IMR-90 (cell line): ENCODE data around the gene DDX60. TPM values are rescaled to one million over a fixed set of nuclear protein-coding genes. Genes with fewer than 3 reads are reported as not detected.

Source experiments
- ATAC-seq: fragments of 200-7000 bp; cut with Tn5 transposase; 2 replicates; pipeline ENCODE4 v1.9.1; 2020; ENCODE audit warnings: low read depth, mild to moderate bottlenecking, moderate library complexity
- BruUV-seq: library from RNA; stranded (reverse); fragments of 400-500 nt; replicated peaks from 2 replicates; lab custom pipeline; 2021; lab: Mats Ljungman, UMichigan
- CTCF ChIA-PET: fragments of 300-600 bp; formaldehyde crosslinking; extraction: SDS; loops from one replicate; lab custom pipeline; 2021; ENCODE audit warnings: antibody characterized with exemption; lab: Yijun Ruan, JAX
- POLR2A ChIA-PET: fragments of 300-600 bp; sonication (Branson Sonifier 250); formaldehyde crosslinking; loops from one replicate; lab custom pipeline; 2022; ENCODE audit warnings: antibody characterized with exemption; ENCODE audit not compliant: unreplicated experiment; lab: Charles Lee
- DNase-seq: peaks from one replicate; pipeline ENCODE4 v3.0.0; 2013
- H2AFZ ChIP-seq: replicated peaks from 2 replicates; pipeline ENCODE3; 2013; ENCODE audit warnings: low read length, mild to moderate bottlenecking; ENCODE audit not compliant: poor library complexity
- H2AK5ac ChIP-seq: 2 replicates; pipeline ENCODE4 v1.6.1; 2013; ENCODE audit warnings: low read depth, low read length, inconsistent platforms
- H2AK9ac ChIP-seq: replicated peaks from 2 replicates; pipeline ENCODE3; 2013; ENCODE audit warnings: mild to moderate bottlenecking, low read depth, low read length, moderate library complexity; ENCODE audit not compliant: poor library complexity
- H2BK120ac ChIP-seq: 2 replicates; pipeline ENCODE4 v1.6.1; 2013; ENCODE audit warnings: low read depth, low read length, inconsistent platforms
- H2BK15ac ChIP-seq: 3 replicates; pipeline ENCODE4 v1.6.1; 2013; ENCODE audit warnings: low read depth, low read length, inconsistent platforms
- H2BK20ac ChIP-seq: 2 replicates; pipeline ENCODE4 v1.6.1; 2013; ENCODE audit warnings: low read depth, mild to moderate bottlenecking, inconsistent platforms, low read length, moderate library complexity
- H2BK5ac ChIP-seq: 2 replicates; pipeline ENCODE4 v1.6.1; 2013; ENCODE audit warnings: mild to moderate bottlenecking, low read depth, low read length, inconsistent platforms; ENCODE audit not compliant: poor library complexity, severe bottlenecking
- H3K14ac ChIP-seq: replicated peaks from 2 replicates; pipeline ENCODE4 v1.6.1; 2013; ENCODE audit warnings: low read depth, low read length, inconsistent platforms
- H3K18ac ChIP-seq: 2 replicates; pipeline ENCODE4 v1.6.1; 2013; ENCODE audit warnings: low read depth, low read length, control low read depth
- H3K23ac ChIP-seq: 2 replicates; pipeline ENCODE4 v1.6.1; 2013; ENCODE audit warnings: low read depth, low read length, inconsistent platforms
- H3K27ac ChIP-seq: 2 replicates; pipeline ENCODE4 v1.5.1; 2013; ENCODE audit warnings: mild to moderate bottlenecking, control low read depth, low read length; ENCODE audit not compliant: insufficient read depth
- H3K27me3 ChIP-seq: 2 replicates; pipeline ENCODE4 v1.6.1; 2013; ENCODE audit warnings: low read length; ENCODE audit not compliant: control insufficient read depth, insufficient read depth
- H3K36me3 ChIP-seq: 2 replicates; pipeline ENCODE4 v1.6.1; 2013; ENCODE audit warnings: low read length, mixed read lengths; ENCODE audit not compliant: control insufficient read depth, insufficient read depth
- H3K4ac ChIP-seq: 2 replicates; pipeline ENCODE4 v1.6.1; 2013; ENCODE audit warnings: low read depth, low read length, inconsistent platforms
- H3K4me1 ChIP-seq: 2 replicates; pipeline ENCODE4 v1.6.1; 2013; ENCODE audit warnings: low read length, mixed read lengths; ENCODE audit not compliant: control insufficient read depth, insufficient read depth
- H3K4me2 ChIP-seq: 2 replicates; pipeline ENCODE4 v1.6.1; 2013; ENCODE audit warnings: low read depth, mild to moderate bottlenecking, control low read depth, low read length, moderate library complexity
- H3K4me3 ChIP-seq: 2 replicates; pipeline ENCODE4 v1.5.1; 2013; ENCODE audit warnings: low read depth, mild to moderate bottlenecking, control low read depth, low read length, moderate library complexity; ENCODE audit not compliant: insufficient read depth
- H3K56ac ChIP-seq: 2 replicates; pipeline ENCODE4 v1.6.1; 2013; ENCODE audit warnings: low read length, inconsistent platforms; ENCODE audit not compliant: insufficient read depth; ENCODE audit errors: extremely low read depth
- H3K79me1 ChIP-seq, 2 experiments: 2 replicates each; pipeline ENCODE4 v1.6.1; 2013; ENCODE audit warnings: low read length in 2 of 2, inconsistent platforms in 1 of 2, low read depth in 1 of 2
- H3K9ac ChIP-seq: 2 replicates; pipeline ENCODE4 v1.6.1; 2013; ENCODE audit warnings: low read depth, low read length, control low read depth
- H3K9me1 ChIP-seq: 2 replicates; pipeline ENCODE4 v1.6.1; 2013; ENCODE audit warnings: low read length, inconsistent platforms; ENCODE audit not compliant: insufficient read depth
- H3K9me3 ChIP-seq: 2 replicates; pipeline ENCODE4 v1.6.1; 2013; ENCODE audit warnings: low read length; ENCODE audit not compliant: control insufficient read depth, insufficient read depth
- H4K20me1 ChIP-seq: 2 replicates; pipeline ENCODE4 v1.6.1; 2013; ENCODE audit warnings: low read length, inconsistent platforms; ENCODE audit not compliant: insufficient read depth
- H4K5ac ChIP-seq: 2 replicates; pipeline ENCODE4 v1.6.1; 2013; ENCODE audit warnings: mild to moderate bottlenecking, low read depth, low read length, control low read depth
- H4K8ac ChIP-seq, 2 experiments: 2 replicates each; pipeline ENCODE4 v1.6.1; 2013; ENCODE audit warnings: low read depth in 2 of 2, low read length in 2 of 2, control low read depth in 1 of 2, inconsistent platforms in 1 of 2
- H4K91ac ChIP-seq: 2 replicates; pipeline ENCODE4 v1.6.1; 2013; ENCODE audit warnings: low read depth, low read length, inconsistent platforms; ENCODE audit not compliant: insufficient read depth
- MAFK ChIP-seq: IDR thresholded peaks from 2 replicates; pipeline ENCODE4 v1.6.1; 2012; ENCODE audit warnings: low read depth, low read length, improper control_type of control experiment
- MAZ ChIP-seq: IDR thresholded peaks from 2 replicates; pipeline ENCODE4 v1.6.1; 2012; ENCODE audit warnings: low read depth, mild to moderate bottlenecking, low read length, improper control_type of control experiment, moderate library complexity, borderline replicate concordance
- WGBS, 2 experiments: methylation state at CpG; one replicate each; pipeline versions ENCODE4 v1.1.5 to v1.1.7; 2013; ENCODE audit warnings: missing lambda C conversion rate in 2 of 2; ENCODE audit not compliant: insufficient read length in 1 of 2; ENCODE audit errors: extremely low coverage in 2 of 2; 5-methylcytosine and 5-hydroxymethylcytosine counted together
- dilution Hi-C: fragments of 300-500 bp; cut with HindIII; formaldehyde crosslinking; loops from one replicate; pipeline ENCODE4 v1.14.3; 2018; ENCODE audit warnings: low sequenced_read_pairs; ENCODE audit not compliant: unreplicated experiment
- in situ Hi-C: fragments of 300-500 bp; cut with MboI; formaldehyde crosslinking; loops from 3 replicates; pipeline ENCODE4 v1.14.3; 2019; ENCODE audit warnings: low sequenced_read_pairs, inconsistent platforms, mixed read lengths
- intact Hi-C: fragments of 100-400 bp; cut with micrococcal nuclease; formaldehyde crosslinking; loops from 2 replicates; pipeline ENCODE4 v1.10.0; 2022
- polyA plus RNA-seq, 3 experiments: library from polyadenylated mRNA; depleted of rRNA; stranded (reverse); fragments of >200 nt; gene quantifications; 2 replicates each; pipeline ENCODE4 v1.2.3, GENCODE V29; 2012; ENCODE audit warnings: low replicate concordance in 1 of 3
- total RNA-seq: library from RNA; depleted of rRNA; stranded (reverse); fragments of >200 nt; gene quantifications from 2 replicates; pipeline ENCODE4 v1.2.3, GENCODE V29; 2012

DDX60 gene
- total and polyA plus RNA-seq, 2 of the 4 experiments (the other 2 are of a cell fraction): 3.1 to 6.6 TPM

- Histone ChIP-seq H2BK5ac (no peak overlapping the region), H2AK5ac (no peak overlapping the region), H3K9me1 (no peaks in the 10 kb centered on the region), H4K5ac (no peak overlapping the region), H3K4me3 (no peak overlapping the region), H3K27ac (no peak overlapping the region), H3K23ac (no peak overlapping the region), H3K4ac (no peak overlapping the region), H4K91ac (no peak overlapping the region), H3K4me1 (no peaks in the 10 kb centered on the region), H2BK20ac (no peak overlapping the region), H3K9ac (no peak overlapping the region), H3K9me3 (no peaks in the 10 kb centered on the region), H4K20me1 (no peaks in the 10 kb centered on the region), H3K79me1 (no peaks in the 10 kb centered on the region), H3K18ac (no peak overlapping the region), H3K36me3 (no peaks in the 10 kb centered on the region; the same call in 1 of the 2 replicates), H3K56ac (no peak overlapping the region), H2AFZ (no peak overlapping the region), H2AK9ac (no peak overlapping the region), H3K27me3 (no peaks in the 10 kb centered on the region), H2BK15ac (no peak overlapping the region), H4K8ac (no peak overlapping the region), H2BK120ac (no peak overlapping the region), H3K4me2 (no peak overlapping the region), H3K14ac (no peak overlapping the region)
- no peak for DNase-seq
- no peak for ATAC-seq
- no TSS peak for BruUV-seq
- TF ChIP-seq MAFK (0 out of 2 replicates have a peak, but pooled peaks have one; percentile 28), MAZ (no peak)
- intact Hi-C loops (no loop called here), in situ Hi-C loops (no loop called here), dilution Hi-C loops (no loop called here)
- ChIA-PET CTCF (interaction anchor here (0.7 kb wide), 1 partner anchor 68 kb away, joined by 3 read pairs; no protein-coding TSS in a partner anchor), POLR2A (no interaction called here)
- WGBS, 2 experiments: no CpG with 5 or more reads among the region's 7 CpGs
These were observed 12.1 kb downstream of the DDX60 start for GRCh38 chr4:168306476-168306875.
